Stimulated activated naive CD8-positive, alpha-beta T cell treated with anti-CD3 and anti-CD28 coated beads, Interleukin-15, amount 100 ng/mL, for 72 hours (primary cell): Measurements from ENCODE around the gene FAM98B.

Experiments used
- ATAC-seq: fragments of 150-1000 bp; cut with Tn5 transposase; 2 replicates; pipeline ENCODE4 v1.10.0; 2021; ENCODE audit warnings: mild to moderate bottlenecking, moderate library complexity
- DNase-seq, 2 donors: peaks; one replicate each; pipeline ENCODE4 v3.0.0; 2021 to 2022
- H3K27ac Mint-ChIP-seq, 2 donors: one replicate each; pipeline ENCODE4 v1.8.0; 2022; ENCODE audit warnings: mild to moderate bottlenecking in 2 of 2, mixed read lengths in 2 of 2, moderate library complexity in 2 of 2
- H3K27me3 Mint-ChIP-seq: one replicate; pipeline ENCODE4 v1.8.0; 2022; ENCODE audit warnings: mixed read lengths
- H3K4me1 Mint-ChIP-seq: one replicate; pipeline ENCODE4 v1.8.0; 2022; ENCODE audit warnings: mild to moderate bottlenecking, mixed read lengths
- H3K4me3 Mint-ChIP-seq, 2 donors: one replicate each; pipeline ENCODE4 v1.8.0; 2022; ENCODE audit warnings: mild to moderate bottlenecking in 2 of 2, mixed read lengths in 2 of 2, moderate library complexity in 1 of 2
- H3K9me3 Mint-ChIP-seq, 2 donors: one replicate each; pipeline ENCODE4 v1.8.0; 2022; ENCODE audit warnings: mixed read lengths in 2 of 2

FAM98B gene

DNA sequence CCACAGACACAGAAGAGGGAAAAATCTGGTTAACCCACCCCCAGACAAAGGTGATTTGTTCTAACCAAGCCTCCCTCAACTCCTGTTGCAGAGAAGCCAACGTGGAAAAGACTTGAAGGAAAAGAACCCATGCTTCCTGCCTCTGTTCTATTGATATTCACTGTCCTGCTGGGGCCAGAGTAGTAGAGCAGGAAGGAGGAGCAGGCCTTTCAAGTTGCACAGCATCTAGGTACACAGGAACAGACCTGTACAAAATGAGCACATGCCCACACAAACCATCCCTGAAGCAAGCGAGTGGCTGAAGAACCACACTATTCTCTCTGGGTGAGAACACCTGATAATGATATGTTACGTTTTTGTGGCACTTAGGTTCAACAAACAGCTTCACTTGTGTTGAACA is 80.8 kb downstream of the FAM98B start:
- Mint-ChIP-seq H3K9me3 (no peaks in the 10 kb centered on the region), H3K4me3 (no peak overlapping the region), H3K27me3 (no peaks in the 10 kb centered on the region), H3K4me1 (peaks cover 97% of the 10 kb centered on the region), H3K27ac (no peak overlapping the region)
- DNase-seq (no peak), ATAC-seq (no peak)

- H3K27me3 Mint-ChIP-seq: no peaks in the 10 kb centered on the region
Observed at GRCh38 chr15:38535491-38536200, 81.7 kb downstream of the FAM98B start.

DNA sequence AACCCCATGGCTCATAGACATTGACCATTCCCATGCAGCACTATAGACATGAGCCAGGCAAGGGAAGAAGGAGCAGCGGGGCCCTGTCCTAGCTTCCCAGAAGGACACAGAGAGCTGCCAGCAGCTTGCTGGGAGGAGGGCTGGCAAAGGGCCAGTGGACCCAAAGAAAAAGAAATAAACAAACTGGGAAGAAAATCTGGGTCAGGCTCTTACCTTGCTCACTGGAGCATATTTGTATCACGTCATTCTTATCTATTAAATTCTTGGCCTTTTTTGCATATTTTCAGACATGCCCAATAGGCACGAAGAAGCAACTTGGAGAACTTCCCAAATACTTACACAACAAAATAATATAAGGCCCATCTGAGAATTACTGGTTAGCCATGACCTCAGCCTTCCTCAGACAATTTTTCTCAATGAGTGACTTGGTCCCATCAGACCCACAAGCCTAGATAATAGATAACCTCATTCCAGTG is 82.3 kb downstream of the FAM98B start:
- Mint-ChIP-seq H3K9me3 (no peaks in the 10 kb centered on the region), H3K4me3 (no peak overlapping the region), H3K27me3 (no peaks in the 10 kb centered on the region), H3K4me1 (peaks cover 96% of the 10 kb centered on the region), H3K27ac (no peak overlapping the region)
- no peak for ATAC-seq
- DNase-seq: no peak

More at GRCh38 chr15:38535491-38536200, 81.7 kb downstream of the FAM98B start:
- Mint-ChIP-seq H3K4me1 (peaks cover 96% of the 10 kb centered on the region), H3K27ac (no peak overlapping the region), H3K4me3 (no peak overlapping the region), H3K9me3 (no peaks in the 10 kb centered on the region)
- no peak for DNase-seq
- ATAC-seq: no peak
